ENCODE measurements around the gene UTP14A.

The UTP14A gene

DNA sequence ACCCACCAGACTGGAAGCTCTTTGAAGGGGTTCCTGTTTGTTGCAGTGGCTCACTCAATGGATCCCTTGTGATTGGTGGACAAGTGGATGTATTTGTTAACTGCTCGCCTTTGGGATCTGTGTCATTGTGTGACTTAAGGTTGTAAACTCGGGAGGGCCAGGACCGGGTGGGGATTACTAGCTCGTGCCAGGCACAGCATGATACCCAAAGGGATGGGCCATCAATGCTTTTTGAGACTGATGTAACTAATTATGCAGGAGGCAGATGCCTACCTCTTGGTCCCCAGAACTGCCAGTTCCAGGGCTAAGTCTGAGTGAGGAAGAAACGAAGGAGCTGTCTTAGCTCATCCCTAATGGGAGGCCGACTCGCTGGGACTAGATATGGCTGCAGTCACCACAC, 27.7 kb downstream of the UTP14A start:
- TF ChIP-seq ZFX (IDR thresholded peaks at IDR 0.05; ENCODE audit: borderline replicate concordance) = no peak
- TF ChIP-seq, protein P1, sequence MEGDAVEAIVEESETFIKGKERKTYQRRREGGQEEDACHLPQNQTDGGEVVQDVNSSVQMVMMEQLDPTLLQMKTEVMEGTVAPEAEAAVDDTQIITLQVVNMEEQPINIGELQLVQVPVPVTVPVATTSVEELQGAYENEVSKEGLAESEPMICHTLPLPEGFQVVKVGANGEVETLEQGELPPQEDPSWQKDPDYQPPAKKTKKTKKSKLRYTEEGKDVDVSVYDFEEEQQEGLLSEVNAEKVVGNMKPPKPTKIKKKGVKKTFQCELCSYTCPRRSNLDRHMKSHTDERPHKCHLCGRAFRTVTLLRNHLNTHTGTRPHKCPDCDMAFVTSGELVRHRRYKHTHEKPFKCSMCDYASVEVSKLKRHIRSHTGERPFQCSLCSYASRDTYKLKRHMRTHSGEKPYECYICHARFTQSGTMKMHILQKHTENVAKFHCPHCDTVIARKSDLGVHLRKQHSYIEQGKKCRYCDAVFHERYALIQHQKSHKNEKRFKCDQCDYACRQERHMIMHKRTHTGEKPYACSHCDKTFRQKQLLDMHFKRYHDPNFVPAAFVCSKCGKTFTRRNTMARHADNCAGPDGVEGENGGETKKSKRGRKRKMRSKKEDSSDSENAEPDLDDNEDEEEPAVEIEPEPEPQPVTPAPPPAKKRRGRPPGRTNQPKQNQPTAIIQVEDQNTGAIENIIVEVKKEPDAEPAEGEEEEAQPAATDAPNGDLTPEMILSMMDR (IDR thresholded peaks at IDR 0.05) = no peak
- no peak overlapping the region for H3K27ac ChIP-seq

DNA sequence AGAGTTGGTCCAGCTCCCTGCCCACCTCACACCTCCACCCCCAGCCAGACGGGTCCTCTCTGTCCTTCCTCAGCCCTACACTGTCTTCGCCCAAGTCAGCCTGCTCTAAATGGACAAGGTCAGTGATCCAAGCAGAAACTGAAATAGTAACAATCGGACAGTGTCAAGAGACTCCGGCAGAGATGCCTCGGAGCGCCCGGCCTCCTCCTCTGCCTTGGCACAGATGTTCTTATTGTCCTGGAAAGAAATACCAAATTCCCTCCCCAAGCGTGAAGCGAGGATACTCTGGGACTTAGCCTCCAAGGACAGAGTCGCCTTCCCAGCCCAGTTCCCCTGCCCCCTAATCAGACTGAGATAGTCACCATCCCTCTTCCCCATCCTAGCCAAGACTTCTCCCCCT, 28.5 kb downstream of the UTP14A start:
- no peak overlapping the region for H3K27ac ChIP-seq
- TF ChIP-seq ZFX (IDR thresholded peaks at IDR 0.05; ENCODE audit: borderline replicate concordance) = no peak
- TF ChIP-seq, protein P1 (IDR thresholded peaks at IDR 0.05) = no peak

DNA sequence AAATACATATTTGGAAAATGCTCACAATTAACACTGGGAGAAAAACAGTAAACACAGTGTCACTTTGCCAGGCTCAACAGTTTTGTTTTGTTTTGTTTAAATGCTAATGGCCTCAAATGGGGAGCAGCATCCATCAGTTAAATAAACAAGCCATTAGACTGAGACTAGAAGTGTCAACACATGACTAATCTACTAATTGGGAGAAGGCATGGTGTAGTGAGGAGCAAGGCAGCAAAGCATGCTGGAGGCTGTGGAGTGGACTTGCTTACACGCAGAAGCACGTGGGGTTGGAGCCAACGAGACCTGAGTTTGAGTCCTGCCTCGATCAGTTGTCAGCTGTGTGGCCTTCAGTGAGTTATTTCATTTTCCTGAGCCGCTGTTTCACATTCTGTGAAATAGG, 29.0 kb downstream of the UTP14A start:
- no peak for TF ChIP-seq ZFX (IDR thresholded peaks at IDR 0.05; ENCODE audit: borderline replicate concordance)
- TF ChIP-seq, protein P1 (IDR thresholded peaks at IDR 0.05) = no peak
- no peak overlapping the region for H3K27ac ChIP-seq

DNA sequence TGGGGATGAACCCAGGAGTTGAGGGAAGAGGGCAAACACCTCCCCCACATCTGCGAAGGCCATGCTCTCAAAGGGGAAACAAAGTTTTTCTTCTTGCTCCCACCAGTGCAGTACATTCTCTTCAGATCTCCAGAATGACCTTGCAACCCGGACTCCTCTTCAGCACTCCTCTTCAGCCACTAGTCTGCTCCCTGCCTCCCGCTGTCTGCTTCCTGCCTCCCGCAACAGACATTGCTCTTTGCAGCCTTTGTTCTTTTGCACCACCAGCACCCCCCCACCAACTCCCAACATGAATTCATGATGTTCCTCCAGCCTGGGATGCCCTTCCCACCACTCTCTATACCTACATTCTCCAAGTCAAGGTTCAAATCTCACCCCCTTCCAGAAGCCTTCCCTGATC, 32.1 kb downstream of the UTP14A start:
- TF ChIP-seq, protein P1 (IDR thresholded peaks at IDR 0.05) = no peak
- TF ChIP-seq ZFX (IDR thresholded peaks at IDR 0.05; ENCODE audit: borderline replicate concordance) = no peak
- no peak overlapping the region for H3K27ac ChIP-seq

DNA sequence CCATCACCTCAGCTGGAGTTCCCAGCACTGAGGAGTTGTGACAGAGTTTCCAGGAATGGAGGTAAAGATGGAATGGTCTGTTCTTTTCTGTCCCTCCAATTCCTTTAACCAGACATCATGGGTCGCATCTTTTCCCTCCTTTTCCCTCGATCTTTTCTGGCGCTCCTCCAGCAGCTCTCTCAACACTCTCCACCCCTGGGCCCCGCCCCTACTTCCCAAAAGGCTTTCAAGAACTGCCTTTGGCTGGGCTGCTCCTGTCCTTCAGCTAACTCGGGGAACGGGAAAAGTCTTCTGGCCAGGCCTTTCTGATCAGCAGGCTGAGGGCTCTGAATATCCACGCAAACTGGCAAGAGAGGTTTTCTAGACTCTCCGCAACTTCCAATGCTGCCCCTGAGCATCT, 34.0 kb downstream of the UTP14A start:
- TF ChIP-seq, protein P1 (IDR thresholded peaks at IDR 0.05) = no peak
- TF ChIP-seq ZFX (IDR thresholded peaks at IDR 0.05; ENCODE audit: borderline replicate concordance) = no peak
- no peak overlapping the region for H3K27ac ChIP-seq

DNA sequence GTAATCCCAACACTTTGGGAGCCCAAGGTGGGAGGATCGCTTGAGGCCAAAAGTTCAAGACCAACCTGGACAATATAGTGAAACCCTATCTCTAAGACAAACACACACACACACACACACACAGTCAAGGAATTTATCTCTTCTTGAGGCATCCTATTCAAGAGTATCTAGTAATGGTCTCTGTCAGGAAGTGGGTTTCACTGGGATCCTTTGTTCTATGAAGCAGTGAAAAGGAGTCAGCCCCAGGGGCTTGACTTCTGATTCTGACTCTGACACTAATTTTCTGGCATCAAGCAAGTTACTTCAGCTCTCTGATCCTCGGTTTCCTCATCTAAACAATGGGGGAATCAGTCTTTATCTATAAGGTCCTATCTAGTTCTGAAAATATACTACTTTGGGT, 34.8 kb downstream of the UTP14A start:
- TF ChIP-seq, protein P1 (IDR thresholded peaks at IDR 0.05) = no peak
- no peak for TF ChIP-seq ZFX (IDR thresholded peaks at IDR 0.05; ENCODE audit: borderline replicate concordance)
- no peak overlapping the region for H3K27ac ChIP-seq

DNA sequence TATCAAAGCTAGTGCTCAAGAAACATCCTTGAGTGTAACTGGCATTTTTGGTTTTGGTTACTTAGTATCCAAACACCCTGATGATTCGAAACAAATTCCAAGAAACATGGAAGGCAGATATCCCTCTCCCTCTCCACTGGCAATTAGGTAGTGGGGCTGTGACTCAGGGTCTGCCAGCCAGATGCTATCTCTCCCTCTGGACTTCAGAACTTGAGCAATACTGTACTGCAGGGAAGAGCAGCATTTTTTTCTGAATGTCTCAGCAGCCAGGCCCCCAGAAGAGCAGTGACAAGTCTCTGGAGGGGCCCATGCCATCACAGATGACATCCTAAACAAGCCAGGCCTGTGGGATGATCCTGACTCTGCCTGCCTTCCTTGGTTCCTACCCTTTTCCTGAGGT, 39.2 kb downstream of the UTP14A start:
- TF ChIP-seq ZFX (IDR thresholded peaks at IDR 0.05; ENCODE audit: borderline replicate concordance) = no peak

DNA sequence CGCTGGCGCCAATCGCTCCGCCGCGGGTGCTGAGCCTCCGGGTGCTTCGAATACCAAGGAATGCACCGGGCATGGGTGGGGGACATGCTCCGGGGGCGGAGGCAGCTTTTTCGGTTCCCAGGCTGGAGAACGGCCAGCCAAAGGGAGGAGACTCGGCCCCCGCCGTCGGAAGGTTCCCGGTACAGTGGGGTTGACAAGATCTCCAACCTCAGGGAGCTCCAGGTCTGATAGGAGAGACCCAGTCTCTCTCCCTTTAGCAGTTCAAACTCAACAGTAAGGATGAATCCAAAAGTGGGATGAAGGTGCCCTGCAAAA, 47.3 kb downstream of the UTP14A start:
- no peak overlapping the region for H3K27ac ChIP-seq

More for the DNA sequence above, 39.2 kb downstream of the UTP14A start:
- H3K27ac ChIP-seq = no peak overlapping the region

More for the DNA sequence above, 47.3 kb downstream of the UTP14A start:
- TF ChIP-seq, protein P1 (IDR thresholded peaks at IDR 0.05) = no peak
- no peak for TF ChIP-seq ZFX (IDR thresholded peaks at IDR 0.05; ENCODE audit: borderline replicate concordance)

Measured in 22Rv1 (cell line).